ENCODE measurements around the gene CTNNA1.
A peak's percentile ranks its signal among the peaks of the same experiment; 100 is the strongest.

Gene CTNNA1

GRCh38 chr5:138870611-138871010 lies 117.4 kb downstream of the CTNNA1 start:
- no peak overlapping the region for H3K27ac ChIP-seq (ENCODE audit: extremely low read depth, low read depth, low read length)
- ChIA-PET POLR2A (no interaction called here), CTCF (no interaction called here)
- TF ChIP-seq ZNF426 (tag by site-specific recombination; IDR thresholded peaks at IDR 0.05) (no peak), ZNF664 (tag by site-specific recombination; IDR thresholded peaks at IDR 0.05) (no peak), INSM2 (tag by site-specific recombination; IDR thresholded peaks at IDR 0.05) (no peak), ZNF677 (tag by site-specific recombination; IDR thresholded peaks at IDR 0.05) (no peak), MZF1 (tag by site-specific recombination; IDR thresholded peaks at IDR 0.05; ENCODE audit: borderline replicate concordance) (0 out of 2 replicates have a peak, but pooled peaks have one; percentile 35), GFI1B (tag by site-specific recombination; IDR thresholded peaks at IDR 0.05) (no peak), ZNF571 (tag by site-specific recombination; IDR thresholded peaks at IDR 0.05) (no peak), ZNF121 (tag by site-specific recombination; IDR thresholded peaks at IDR 0.05) (no peak)
- H3K4me3 ChIP-seq (ENCODE audit: low read depth, low read length): no peak overlapping the region
- no peaks in the 10 kb centered on the region for H3K36me3 ChIP-seq (ENCODE audit: control insufficient read depth in 2 of 2, insufficient read depth in 1 of 2, low read length in 2 of 2)
- H3K4me1 ChIP-seq (ENCODE audit: control insufficient read depth, insufficient read depth, low read length): peaks cover 41% of the 10 kb centered on the region
- H3K9me3 ChIP-seq (ENCODE audit: control insufficient read depth, insufficient read depth, low read depth, low read length): no peaks in the 10 kb centered on the region

GRCh38 chr5:138872841-138873465 lies 119.7 kb downstream of the CTNNA1 start:
- Histone ChIP-seq H3K9me3 (ENCODE audit: control insufficient read depth, insufficient read depth, low read depth, low read length) (no peaks in the 10 kb centered on the region), H3K4me3 (ENCODE audit: low read depth, low read length) (no peak overlapping the region), H3K4me1 (ENCODE audit: control insufficient read depth, insufficient read depth, low read length) (peaks cover 43% of the 10 kb centered on the region), H3K36me3 (ENCODE audit: control insufficient read depth in 2 of 2, insufficient read depth in 1 of 2, low read length in 2 of 2) (no peaks in the 10 kb centered on the region), H3K27ac (ENCODE audit: extremely low read depth, low read depth, low read length) (no peak overlapping the region)
- ChIA-PET CTCF (interaction anchor here (0.5 to 1.1 kb wide), 4 partner anchors 9 to 322 kb away, joined by 3 to 6 read pairs (median 4); no protein-coding TSS in a partner anchor), POLR2A (no interaction called here)
- TF ChIP-seq KLF10 (tag by site-specific recombination; IDR thresholded peaks at IDR 0.05) (no peak), ZNF335 (tag by site-specific recombination; conservative IDR thresholded peaks at IDR 0.05) (no peak), ZNF24 (tag by site-specific recombination; IDR thresholded peaks at IDR 0.05) (no peak), ZNF600 (tag by site-specific recombination; IDR thresholded peaks at IDR 0.05) (peak; percentile 45; the same call in 1 of the 2 replicates), ZNF701 (tag by site-specific recombination; IDR thresholded peaks at IDR 0.05) (no peak), ZNF521 (tag by site-specific recombination; IDR thresholded peaks at IDR 0.05) (no peak)
- TF ChIP-seq, protein P1, sequence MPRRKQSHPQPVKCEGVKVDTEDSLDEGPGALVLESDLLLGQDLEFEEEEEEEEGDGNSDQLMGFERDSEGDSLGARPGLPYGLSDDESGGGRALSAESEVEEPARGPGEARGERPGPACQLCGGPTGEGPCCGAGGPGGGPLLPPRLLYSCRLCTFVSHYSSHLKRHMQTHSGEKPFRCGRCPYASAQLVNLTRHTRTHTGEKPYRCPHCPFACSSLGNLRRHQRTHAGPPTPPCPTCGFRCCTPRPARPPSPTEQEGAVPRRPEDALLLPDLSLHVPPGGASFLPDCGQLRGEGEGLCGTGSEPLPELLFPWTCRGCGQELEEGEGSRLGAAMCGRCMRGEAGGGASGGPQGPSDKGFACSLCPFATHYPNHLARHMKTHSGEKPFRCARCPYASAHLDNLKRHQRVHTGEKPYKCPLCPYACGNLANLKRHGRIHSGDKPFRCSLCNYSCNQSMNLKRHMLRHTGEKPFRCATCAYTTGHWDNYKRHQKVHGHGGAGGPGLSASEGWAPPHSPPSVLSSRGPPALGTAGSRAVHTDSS (tag by site-specific recombination; IDR thresholded peaks at IDR 0.05): no peak

DNA sequence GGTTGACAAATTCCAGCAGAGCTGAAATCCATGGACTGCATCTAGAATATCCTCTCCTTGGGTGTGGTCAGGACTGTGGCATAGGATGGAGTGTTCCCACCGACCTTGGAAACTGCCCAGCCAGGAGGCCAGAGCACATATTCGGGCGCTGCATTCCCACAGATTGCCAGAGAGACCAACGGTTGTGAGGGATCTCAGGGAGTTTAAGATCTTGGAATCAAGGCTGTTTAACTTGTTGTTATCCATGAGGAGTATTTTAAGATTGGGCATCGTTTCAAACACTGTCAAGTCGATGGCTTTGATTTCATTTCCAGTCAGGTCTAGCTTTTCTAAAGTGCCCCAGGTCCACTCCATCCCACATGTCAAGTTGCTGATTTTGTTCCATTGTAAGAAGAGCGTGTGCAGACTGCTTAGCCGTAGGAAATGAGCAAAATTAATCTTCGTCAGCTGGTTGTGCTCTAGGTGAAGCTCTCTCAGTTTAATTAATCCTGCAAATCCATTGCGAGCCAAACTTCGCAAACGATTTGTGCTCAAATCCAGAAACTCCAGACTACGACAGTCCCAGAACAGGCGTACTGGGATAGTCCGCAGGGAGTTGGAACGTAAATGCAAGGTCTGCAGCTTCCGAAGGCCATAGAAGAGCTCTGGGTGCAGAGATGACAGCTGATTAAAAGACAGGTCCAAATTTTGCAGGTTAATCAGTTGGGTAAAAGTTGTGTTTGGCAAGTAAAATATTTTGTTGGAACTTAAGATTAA lies 120.4 kb downstream of the CTNNA1 start:
- ChIA-PET CTCF (interaction anchor here (0.6 to 2.1 kb wide), 7 partner anchors 10 to 338 kb away, joined by 3 to 6 read pairs (median 3); no protein-coding TSS in a partner anchor), POLR2A (no interaction called here)
- H3K27ac ChIP-seq (ENCODE audit: extremely low read depth, low read depth, low read length): no peak overlapping the region
- H3K4me3 ChIP-seq (ENCODE audit: low read depth, low read length): no peak overlapping the region
- TF ChIP-seq ZNF561 (tag by site-specific recombination; IDR thresholded peaks at IDR 0.05; ENCODE audit: borderline replicate concordance): no peak
- no peak for TF ChIP-seq ZNF366 (tag by site-specific recombination; conservative IDR thresholded peaks at IDR 0.05)
- no peak for TF ChIP-seq ZNF121 (tag by site-specific recombination; IDR thresholded peaks at IDR 0.05)
- TF ChIP-seq FEZF1 (tag by site-specific recombination; IDR thresholded peaks at IDR 0.05): no peak
- TF ChIP-seq, protein P2, sequence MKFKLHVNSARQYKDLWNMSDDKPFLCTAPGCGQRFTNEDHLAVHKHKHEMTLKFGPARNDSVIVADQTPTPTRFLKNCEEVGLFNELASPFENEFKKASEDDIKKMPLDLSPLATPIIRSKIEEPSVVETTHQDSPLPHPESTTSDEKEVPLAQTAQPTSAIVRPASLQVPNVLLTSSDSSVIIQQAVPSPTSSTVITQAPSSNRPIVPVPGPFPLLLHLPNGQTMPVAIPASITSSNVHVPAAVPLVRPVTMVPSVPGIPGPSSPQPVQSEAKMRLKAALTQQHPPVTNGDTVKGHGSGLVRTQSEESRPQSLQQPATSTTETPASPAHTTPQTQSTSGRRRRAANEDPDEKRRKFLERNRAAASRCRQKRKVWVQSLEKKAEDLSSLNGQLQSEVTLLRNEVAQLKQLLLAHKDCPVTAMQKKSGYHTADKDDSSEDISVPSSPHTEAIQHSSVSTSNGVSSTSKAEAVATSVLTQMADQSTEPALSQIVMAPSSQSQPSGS (tag by site-specific recombination; IDR thresholded peaks at IDR 0.05; ENCODE audit: low read depth): no peak
- TF ChIP-seq ZNF791 (tag by site-specific recombination; IDR thresholded peaks at IDR 0.05): no peak
- TF ChIP-seq ZNF114 (tag by site-specific recombination; IDR thresholded peaks at IDR 0.05): no peak
- no peak for TF ChIP-seq PRDM1 (tag by site-specific recombination; IDR thresholded peaks at IDR 0.05)
- TF ChIP-seq SP7 (tag by site-specific recombination; IDR thresholded peaks at IDR 0.05): no peak
- no peak for TF ChIP-seq ZNF175 (tag by site-specific recombination; IDR thresholded peaks at IDR 0.05)
- H3K4me1 ChIP-seq (ENCODE audit: control insufficient read depth, insufficient read depth, low read length): peaks cover 43% of the 10 kb centered on the region
- H3K9me3 ChIP-seq (ENCODE audit: control insufficient read depth, insufficient read depth, low read depth, low read length): no peaks in the 10 kb centered on the region
- no peaks in the 10 kb centered on the region for H3K36me3 ChIP-seq (ENCODE audit: control insufficient read depth in 2 of 2, insufficient read depth in 1 of 2, low read length in 2 of 2)

All from HEK293 (cell line).